Activated naive CD8-positive, alpha-beta T cell treated with anti-CD3 and anti-CD28 coated beads, Interleukin-2, amount 50 U/mL, for 16 hours (primary cell): ENCODE data around the gene BPIFA2.
"Not testable (repeated sequence)": the region's sequence is repeated elsewhere in the genome, so short reads cannot be mapped to it uniquely, and the experiment has no call there.

Source experiments
- DNase-seq: peaks from one replicate; pipeline ENCODE4 v3.0.0-alpha.2; 2020; ENCODE audit warnings: low read depth, low spot score

BPIFA2 gene, protein sequence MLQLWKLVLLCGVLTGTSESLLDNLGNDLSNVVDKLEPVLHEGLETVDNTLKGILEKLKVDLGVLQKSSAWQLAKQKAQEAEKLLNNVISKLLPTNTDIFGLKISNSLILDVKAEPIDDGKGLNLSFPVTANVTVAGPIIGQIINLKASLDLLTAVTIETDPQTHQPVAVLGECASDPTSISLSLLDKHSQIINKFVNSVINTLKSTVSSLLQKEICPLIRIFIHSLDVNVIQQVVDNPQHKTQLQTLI

DNA sequence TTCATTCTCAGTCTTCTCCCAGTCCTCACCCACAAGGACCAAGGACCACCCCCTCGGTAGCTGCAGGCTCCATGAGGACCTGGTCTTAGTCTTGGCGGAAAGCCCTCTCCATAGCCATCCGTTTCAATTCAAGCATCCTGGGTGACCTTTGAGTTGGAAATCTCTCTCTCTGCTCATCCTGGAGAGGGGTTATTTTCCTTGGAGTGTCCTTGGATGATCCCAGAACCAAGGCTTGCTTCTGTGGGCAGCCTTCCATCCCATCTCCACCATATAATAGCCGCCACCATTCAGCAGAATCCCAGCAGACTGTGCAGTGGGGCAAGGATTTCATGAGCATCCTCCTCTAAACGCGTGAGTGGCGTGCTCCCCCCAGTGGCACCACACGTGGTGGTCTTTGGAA lies at the start of gene BPIFA2:
TSS of gene BPIFA2 (plus strand) at position 301 of the 400 bp plus-strand sequence. CDS start 987 bp downstream, outside the sequence.
- DNase-seq: no peak

DNA sequence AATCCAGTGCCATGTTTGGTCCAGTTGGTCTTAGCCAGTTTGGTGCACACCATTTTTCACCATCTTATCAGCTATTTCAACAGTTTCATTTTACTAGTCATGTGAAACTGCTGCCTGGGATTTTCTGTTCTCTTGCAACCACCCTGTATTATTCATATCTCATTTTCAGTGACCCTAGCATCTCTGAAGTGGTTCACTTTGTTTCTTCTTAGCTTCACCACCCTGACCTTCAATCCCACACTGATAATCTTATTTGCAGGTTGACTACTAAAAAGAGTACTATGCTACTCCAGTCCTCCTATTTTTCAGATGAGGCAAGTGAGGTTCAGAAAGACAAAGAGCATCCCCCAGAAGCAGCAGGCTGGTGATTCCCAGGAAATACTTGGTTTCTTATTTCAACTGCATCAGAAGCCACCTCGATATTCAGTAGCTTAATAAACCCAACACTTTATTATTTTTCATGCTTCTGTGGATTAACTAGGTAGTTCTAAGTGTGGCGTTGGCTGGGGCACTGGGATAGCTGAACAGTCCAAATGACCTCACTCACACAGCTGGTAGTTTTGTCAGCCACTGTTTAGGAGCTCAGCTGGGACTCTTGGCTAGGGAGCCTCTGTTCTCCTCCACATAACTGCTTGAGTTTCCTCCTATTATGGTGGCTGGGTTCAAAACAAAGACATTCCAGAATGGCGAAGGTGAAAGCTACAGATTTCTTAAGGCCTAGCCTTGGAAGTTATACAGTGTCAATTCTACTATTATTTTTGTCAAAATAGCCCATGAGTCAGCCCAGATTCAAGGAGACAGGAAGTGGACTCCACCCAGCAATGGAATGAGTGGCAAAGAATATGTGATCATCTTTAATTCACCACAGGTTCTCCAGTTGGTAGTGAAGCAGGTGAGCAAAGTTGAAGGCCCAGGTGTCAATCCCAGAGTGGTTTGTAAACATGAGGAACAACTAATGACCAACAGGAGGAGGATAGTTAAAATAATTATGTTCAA lies 47.9 kb upstream of the BPIFA2 start:
- DNase-seq: no peak

DNA sequence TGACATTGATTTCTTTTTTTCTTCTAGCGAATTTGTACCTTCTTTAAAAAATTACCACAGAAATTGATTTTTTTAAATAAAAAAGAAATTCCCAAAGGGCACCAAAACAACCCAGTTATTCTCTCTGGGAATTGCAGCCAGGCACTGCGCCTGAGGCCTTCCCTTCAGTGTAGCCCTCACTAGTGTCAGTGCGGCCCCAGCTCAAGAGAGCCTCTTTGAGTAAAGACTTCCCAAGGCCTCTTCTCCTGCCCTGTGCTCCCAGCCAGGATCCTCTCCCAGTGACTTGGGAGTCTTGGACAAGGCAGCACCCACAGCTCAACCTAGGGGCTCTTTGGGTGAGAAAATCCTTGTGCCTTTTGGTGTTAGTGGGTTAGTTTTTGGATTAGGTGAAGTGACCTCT lies 47.0 kb upstream of the BPIFA2 start:
- DNase-seq: no peak

DNA sequence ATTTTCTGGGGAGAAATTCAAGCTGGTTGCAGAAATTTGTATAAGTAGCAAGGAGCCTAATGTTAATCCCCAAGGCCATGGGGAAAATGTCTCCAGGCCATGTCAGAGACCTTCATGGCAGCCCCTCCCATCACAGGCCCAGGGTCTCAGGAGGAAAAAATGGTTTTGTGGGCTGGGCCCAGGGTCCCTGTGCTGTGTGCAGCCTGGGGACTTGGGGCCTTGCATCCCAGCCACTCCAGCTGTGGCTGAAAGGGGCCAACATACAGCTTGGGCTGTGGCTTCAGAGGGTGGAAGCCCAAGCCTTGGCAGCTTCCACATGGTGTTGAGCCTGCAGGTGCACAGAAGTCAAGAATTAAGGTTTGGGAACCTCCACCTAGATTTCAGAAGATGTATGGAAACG lies 45.7 kb upstream of the BPIFA2 start:
- not testable (repeated sequence) for DNase-seq

GRCh38 chr20:33124261-33124660 lies 43.7 kb upstream of the BPIFA2 start:
- no peak for DNase-seq

DNA sequence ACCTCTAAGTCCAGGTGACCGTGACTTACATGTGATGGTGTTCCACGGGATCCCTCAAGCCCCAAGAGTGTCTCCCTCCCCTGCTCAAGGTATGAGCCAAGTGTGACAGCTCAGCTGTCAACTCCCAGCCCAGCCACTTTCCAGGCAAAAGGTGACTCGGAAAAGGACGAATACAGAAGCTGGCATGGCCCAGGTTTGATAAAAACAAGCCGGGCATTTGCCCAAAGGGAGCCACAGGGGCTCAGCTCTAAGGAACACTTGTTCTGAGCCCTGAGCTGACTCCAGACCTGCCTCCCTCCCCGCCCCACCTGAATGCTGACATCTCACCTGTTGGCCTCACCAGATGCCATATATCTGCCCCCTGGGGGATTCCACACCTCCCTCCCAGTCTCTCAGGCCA lies 43.0 kb upstream of the BPIFA2 start:
- DNase-seq: no peak

- no peak for DNase-seq
These were observed 42.0 kb upstream of the BPIFA2 start for GRCh38 chr20:33125983-33126382.

DNA sequence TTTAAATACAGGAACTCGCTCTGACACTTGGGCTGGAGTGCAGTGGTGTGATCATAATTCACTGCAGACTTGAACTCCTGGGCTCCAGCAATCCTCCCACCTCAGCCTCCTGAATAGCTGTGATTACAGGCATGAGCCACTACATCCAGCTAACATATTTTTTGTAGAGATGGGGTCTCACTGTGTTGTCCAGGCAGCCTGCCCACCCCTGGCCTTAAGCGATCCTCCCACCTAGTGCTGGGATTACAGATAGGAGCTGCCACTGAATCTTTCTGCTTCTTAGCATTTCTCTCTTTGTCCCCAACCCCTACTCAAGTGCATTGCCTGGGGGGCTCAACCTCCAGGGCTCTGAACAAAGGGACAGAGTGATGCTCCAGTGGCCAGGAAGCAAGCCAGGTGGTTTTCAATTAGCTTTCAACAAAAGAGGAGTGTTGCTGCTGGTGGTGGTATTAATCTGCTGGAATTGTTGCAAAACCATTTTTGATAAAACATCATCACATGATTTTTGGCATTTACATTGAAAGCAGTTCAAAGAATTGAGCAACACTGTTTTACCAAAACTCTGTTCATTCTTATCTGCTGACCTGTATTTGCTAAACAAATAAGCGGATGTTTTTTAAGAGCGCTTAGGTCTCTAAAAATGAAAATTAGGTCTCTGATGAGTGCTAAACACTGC lies 40.4 kb upstream of the BPIFA2 start:
- DNase-seq: no peak

GRCh38 chr20:33130568-33131061 lies 37.3 kb upstream of the BPIFA2 start:
- DNase-seq: no peak

GRCh38 chr20:33131949-33132473 lies 35.9 kb upstream of the BPIFA2 start:
- DNase-seq: no peak

DNA sequence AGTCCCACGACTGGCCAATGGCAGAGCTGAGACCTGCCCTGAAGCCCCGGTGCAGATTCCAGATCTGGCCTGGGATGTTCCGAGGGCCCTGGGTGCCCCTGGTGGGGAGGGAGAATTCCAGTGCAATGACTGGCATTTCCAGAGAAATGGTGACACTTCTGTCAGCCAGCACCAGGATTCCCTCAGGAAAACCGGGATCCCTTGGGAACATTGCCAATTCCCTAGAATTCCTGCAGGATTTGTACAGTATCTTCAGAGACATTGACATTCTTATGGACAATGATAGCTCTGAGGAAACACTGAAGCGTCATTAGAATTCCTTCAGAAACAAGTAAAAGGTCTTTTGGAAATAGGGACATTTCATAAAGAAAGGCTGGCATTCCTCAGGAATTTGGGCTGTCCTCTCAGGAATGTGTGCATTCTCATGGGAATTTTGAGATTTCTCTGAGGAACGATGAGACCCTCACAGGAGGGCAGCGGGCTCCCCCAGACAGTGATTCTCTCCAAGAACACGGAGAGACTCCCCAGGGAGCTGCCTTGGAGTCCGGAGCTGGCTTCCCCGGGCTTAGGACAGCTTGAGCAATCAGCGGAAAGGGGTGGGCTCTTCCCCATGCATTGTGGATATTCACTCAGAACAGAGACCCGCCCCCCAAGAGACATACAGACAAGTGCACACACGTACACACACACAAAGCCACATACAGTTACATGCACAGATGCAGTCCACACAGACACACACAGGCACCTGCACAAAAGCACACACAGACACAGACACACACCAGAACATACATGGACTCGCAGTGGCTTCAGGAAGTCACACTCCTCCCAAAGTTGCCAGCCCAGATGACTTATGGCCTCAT lies 35.2 kb upstream of the BPIFA2 start:
- no peak for DNase-seq

DNA sequence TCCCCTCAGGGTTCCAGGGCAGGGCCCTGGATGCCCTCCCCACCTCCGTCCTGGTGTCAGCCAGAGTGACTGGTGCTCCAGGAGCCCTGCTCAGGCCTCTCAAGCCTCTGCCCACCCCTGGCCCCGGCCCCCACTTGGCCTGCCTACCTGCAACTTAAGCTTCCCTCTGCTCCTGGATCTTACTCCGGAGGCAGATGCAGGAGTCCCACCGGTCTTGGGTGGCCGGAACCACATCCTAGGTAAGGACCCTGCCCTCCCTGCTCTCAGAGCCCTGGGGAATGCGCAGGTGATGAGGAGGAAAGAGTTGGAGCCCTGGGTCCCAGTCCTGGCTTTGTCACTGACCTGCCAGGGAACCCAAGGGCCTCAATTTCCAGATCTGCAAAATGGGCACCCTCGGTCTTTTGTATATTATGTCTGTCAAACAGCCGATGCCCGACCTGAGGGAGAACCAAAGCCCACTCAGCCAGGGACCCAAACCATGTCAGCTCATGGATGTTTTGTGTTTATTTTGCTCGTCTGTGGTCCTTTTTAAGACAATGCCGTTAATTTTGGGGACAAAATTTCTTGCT lies 34.5 kb upstream of the BPIFA2 start:
- no peak for DNase-seq

DNA sequence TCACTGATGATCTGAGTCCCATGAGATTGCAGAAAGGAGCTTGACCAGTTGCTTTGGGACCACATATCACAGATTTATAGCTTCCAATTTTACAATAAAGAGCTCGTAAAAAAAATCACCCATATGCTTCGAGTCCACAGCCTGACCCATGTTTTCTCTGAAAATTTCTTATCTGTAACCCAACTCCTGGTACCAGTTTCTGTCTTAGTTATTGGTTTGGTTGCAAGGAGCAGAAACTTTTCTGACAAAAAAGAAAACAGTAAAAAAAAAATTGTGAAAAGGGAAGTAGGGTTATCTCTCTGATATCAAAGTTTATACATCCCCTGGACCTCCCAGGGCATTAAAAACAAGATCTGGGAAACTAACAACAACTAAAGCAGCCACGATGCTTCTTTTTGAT lies 30.8 kb upstream of the BPIFA2 start:
- no peak for DNase-seq

DNA sequence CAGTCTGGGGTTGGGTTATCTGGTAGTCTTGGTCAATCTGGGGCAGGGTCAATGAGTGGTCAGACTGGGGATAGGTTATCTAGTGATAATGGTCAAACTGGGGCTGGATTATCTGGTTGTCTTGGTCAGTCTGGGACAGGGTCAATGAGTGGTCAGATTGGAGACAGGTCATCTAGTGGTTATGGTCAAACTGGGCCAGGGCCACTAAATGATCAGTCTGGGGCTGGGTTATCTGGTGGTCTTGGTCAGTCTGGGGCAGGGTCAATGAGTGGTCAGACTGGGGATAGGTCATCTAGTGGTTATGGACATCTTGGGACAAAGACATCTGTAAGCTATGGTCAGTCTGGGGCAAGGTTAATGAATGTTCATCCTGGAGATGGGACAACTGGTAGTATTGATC lies 28.5 kb upstream of the BPIFA2 start:
- DNase-seq: no peak

- no peak for DNase-seq
These were observed 22.4 kb upstream of the BPIFA2 start for GRCh38 chr20:33145521-33145920.

GRCh38 chr20:33147299-33147698 lies 20.7 kb upstream of the BPIFA2 start:
- DNase-seq: no peak

DNA sequence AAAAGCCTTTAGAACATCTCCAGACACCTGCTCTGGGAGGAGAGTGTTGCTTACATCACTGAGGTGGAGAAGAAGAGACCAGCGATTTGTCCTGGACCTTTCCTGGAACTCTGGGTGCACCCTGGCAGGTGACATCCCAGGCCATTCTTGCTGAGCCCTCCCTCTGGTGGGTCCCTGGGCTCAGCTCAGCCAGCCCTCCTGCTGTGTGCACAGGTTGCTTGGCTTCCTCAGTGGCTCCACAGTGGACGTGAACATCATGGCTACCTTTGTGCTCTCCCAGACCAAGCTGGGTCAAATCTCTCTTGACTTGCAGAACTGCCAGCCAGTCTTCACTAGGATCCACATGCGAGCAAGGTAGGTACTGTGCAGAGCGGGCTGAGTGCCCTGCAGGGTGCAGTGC lies 19.9 kb upstream of the BPIFA2 start:
- no peak for DNase-seq

DNA sequence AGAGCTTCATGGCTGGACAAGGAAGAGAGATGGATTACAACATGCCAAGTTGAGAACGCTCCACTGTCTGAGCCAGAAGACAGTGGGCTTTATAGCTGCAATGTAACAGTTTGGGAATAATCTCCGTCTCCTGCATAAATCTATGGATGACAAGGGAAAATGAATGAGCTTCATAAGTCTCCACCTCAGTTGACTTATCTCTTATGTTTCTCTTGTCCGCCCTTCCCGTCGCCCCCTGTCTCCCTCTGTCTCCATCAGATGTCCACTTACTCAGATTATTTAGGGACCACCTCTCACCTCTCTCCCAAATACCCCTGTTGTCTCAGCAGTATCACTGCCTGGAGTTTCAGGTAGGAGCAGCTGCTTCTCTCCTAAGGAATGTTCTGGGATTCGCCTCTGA lies 13.7 kb upstream of the BPIFA2 start:
- no peak for DNase-seq

DNA sequence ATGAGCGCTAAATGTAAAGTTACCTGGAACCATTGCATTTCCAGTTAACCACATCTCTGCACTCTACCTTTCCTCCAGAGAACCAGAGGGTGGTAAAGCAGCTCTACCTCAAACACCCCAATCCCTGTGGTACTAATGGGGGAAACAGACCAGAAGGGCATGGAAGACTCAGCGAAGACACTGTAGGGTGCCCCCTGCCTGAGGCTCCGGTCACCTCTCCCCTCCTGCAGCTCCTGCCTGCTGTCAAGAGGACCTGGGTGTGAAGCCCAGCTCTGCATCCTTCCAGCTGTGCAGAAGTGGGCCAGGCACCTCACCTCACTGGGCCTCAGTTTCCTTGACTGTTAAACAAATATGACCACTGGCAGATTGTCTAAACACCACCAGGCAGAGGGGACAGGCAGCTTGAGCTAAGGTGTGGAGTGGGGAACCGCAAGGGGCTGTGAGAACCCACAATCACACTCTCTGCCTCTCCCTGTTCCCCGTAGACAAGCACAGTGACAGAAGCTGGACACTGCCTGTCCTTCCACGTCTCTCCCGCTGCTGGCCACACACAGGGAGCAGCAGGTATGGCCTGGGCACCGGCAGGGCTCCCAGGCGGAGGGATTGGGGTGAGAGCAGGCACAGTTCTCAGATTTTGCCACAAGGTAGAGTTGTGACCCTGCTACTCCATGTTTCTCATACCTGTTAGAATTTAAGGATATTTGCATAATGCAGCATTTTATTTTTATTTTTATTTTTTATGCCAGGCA lies 9.1 kb upstream of the BPIFA2 start:
- DNase-seq: no peak

DNA sequence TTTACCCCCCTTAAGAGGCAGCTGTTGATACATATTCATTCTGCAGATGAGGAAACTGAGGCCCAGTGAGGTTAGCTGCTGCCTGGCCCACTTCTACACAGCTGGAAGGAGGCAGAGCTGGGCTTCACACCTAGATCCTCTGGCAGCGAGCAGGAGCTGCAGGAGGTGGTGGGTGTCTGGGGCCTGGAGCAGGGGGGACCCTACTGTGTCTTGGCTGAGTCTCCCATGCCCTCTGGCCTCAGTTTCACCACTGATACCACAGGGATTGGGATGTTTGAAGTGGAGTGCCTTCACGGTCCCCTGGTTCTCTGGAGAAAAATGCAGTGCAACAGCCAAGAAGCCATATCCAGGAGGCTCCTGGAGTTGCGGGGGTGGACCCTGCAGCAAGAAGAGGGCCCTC lies 8.2 kb upstream of the BPIFA2 start:
- DNase-seq: no peak
